HepG2 (cell line): Measurements from ENCODE around the gene FRAS1. TPM values are rescaled to one million over a fixed set of nuclear protein-coding genes. Genes with fewer than 3 reads are reported as not detected.

Experiments used
- ATAC-seq: fragments of 200-7000 bp; cut with Tn5 transposase; 3 replicates; pipeline ENCODE4 v1.9.1; 2020; ENCODE audit warnings: mild to moderate bottlenecking, moderate library complexity
- BruUV-seq: library from RNA; stranded (reverse); fragments of 400-500 nt; replicated peaks from 2 replicates; lab custom pipeline; 2021; lab: Mats Ljungman, UMichigan
- CTCF ChIA-PET: fragments of 300-600 bp; formaldehyde crosslinking; extraction: SDS; loops from one replicate; lab custom pipeline; 2021; ENCODE audit warnings: low total read pairs, inconsistent platforms, low intra/inter-chr PET ratio; lab: Yijun Ruan, JAX
- POLR2A ChIA-PET: fragments of 350-600 bp; sonication (Branson Sonifier 250); formaldehyde crosslinking; loops from one replicate; lab custom pipeline; 2020; ENCODE audit warnings: antibody characterized with exemption, inconsistent platforms; lab: Yijun Ruan, JAX
- DNase-seq: peaks from one replicate; pipeline ENCODE4 v3.0.0-alpha.2; 2015; ENCODE audit warnings: low spot score
- FAIRE-seq: peaks from 3 replicates; lab custom pipeline; 2011; peaks lifted over from hg19 to GRCh38; lab: Jason Lieb, UNC
- H2AFZ ChIP-seq: one replicate; pipeline ENCODE4 v1.6.1; 2011; ENCODE audit warnings: low read length, inconsistent platforms
- H3K27ac ChIP-seq: fragments of 300-600 bp; 3 replicates; pipeline ENCODE4 v1.8.0; 2011; ENCODE audit warnings: mixed run types, mild to moderate bottlenecking, mixed read lengths, low read length, inconsistent platforms; ENCODE audit not compliant: insufficient read depth; ENCODE audit errors: extremely low read length
- H3K27me3 ChIP-seq, 2 experiments: fragments of 200-600 bp in 1 of 2; 2 replicates in 1 of 2; 3 replicates in 1 of 2; pipeline versions ENCODE4 v1.6.0 to v1.8.0; 2011; ENCODE audit warnings: low read length in 2 of 2, mild to moderate bottlenecking in 2 of 2, moderate library complexity in 2 of 2, inconsistent platforms in 1 of 2; ENCODE audit not compliant: insufficient read depth in 2 of 2, control insufficient read depth in 1 of 2
- H3K36me3 ChIP-seq, 2 experiments: fragments of 200-600 bp in 1 of 2; replicated peaks in 1 of 2; 2 replicates in 1 of 2; 3 replicates in 1 of 2; pipeline versions ENCODE4 v1.5.1 to v1.8.0; 2011; ENCODE audit warnings: low read length in 2 of 2, inconsistent platforms in 1 of 2; ENCODE audit not compliant: insufficient read depth in 2 of 2, control insufficient read depth in 1 of 2
- H3K4me1 ChIP-seq: 2 replicates; pipeline ENCODE4 v1.5.1; 2012; ENCODE audit warnings: low read length, inconsistent platforms; ENCODE audit not compliant: insufficient read depth
- H3K4me2 ChIP-seq: 2 replicates; pipeline ENCODE4 v1.6.0; 2011; ENCODE audit warnings: low read depth, low read length, inconsistent platforms
- H3K4me3 ChIP-seq, 3 experiments: fragments of 200-600 bp in 1 of 3; sonication (generic), shearing (Covaris generic) in 1 of 3; replicated peaks in 1 of 3; 2 replicates each; pipeline ENCODE4 v1.5.1; 2011 to 2016; ENCODE audit warnings: low read length in 3 of 3, inconsistent platforms in 2 of 3, low read depth in 2 of 3, mild to moderate bottlenecking in 2 of 3, control low read depth in 1 of 3, mixed read lengths in 1 of 3; ENCODE audit not compliant: insufficient read depth in 1 of 3
- H3K79me2 ChIP-seq: one replicate; pipeline ENCODE4 v1.6.1; 2011; ENCODE audit warnings: low read length, inconsistent platforms; ENCODE audit not compliant: insufficient read depth
- H3K9ac ChIP-seq: 2 replicates; pipeline ENCODE4 v1.6.0; 2011; ENCODE audit warnings: mild to moderate bottlenecking, low read depth, low read length, inconsistent platforms; ENCODE audit not compliant: insufficient read depth
- H3K9me3 ChIP-seq: 2 replicates; pipeline ENCODE4 v1.5.1; 2012; ENCODE audit warnings: mild to moderate bottlenecking, low read length
- H4K20me1 ChIP-seq: 2 replicates; pipeline ENCODE4 v1.6.0; 2011; ENCODE audit warnings: inconsistent platforms, mild to moderate bottlenecking, low read length, moderate library complexity; ENCODE audit not compliant: insufficient read depth
- ATAD3A ChIP-seq: sonication (generic); formaldehyde crosslinking; IDR thresholded peaks from 2 replicates; pipeline ENCODE4 v1.4.0; 2020; ENCODE audit warnings: missing genetic modification reagents
- ATF7 ChIP-seq, 2 experiments: fragments of 450-650 bp in 1 of 2; sonication (generic) in 1 of 2; formaldehyde crosslinking in 1 of 2; IDR thresholded peaks; 2 replicates each; pipeline versions ENCODE4 v1.4.0 to v1.6.1; 2016 to 2020; ENCODE audit warnings: antibody characterized with exemption in 1 of 2, mild to moderate bottlenecking in 1 of 2, missing genetic modification reagents in 1 of 2
- GATAD2A ChIP-seq: IDR thresholded peaks from 2 replicates; pipeline ENCODE4 v1.6.1; 2016
- GMEB1 ChIP-seq: sonication (generic); formaldehyde crosslinking; IDR thresholded peaks from 2 replicates; pipeline ENCODE4 v1.5.1; 2020; ENCODE audit warnings: missing genetic modification reagents, mild to moderate bottlenecking, borderline replicate concordance
- HDAC2 ChIP-seq: sonication (generic); formaldehyde crosslinking; IDR thresholded peaks from 2 replicates; pipeline ENCODE4 v1.4.0; 2020; ENCODE audit warnings: missing genetic modification reagents
- WGBS: methylation state at CpG from one replicate; pipeline ENCODE4 v1.1.6; 2017; ENCODE audit warnings: low lambda C conversion rate; 5-methylcytosine and 5-hydroxymethylcytosine counted together
- in situ Hi-C: cut with HindIII; loops from 2 replicates; pipeline ENCODE4 v1.10.0; 2017; ENCODE audit warnings: low pct_unique_long_range_greater_than_20kb; ENCODE audit not compliant: extremely low pct_ligation_motif_present
- intact Hi-C: fragments of 100-400 bp; cut with micrococcal nuclease; formaldehyde crosslinking; loops from one replicate; pipeline ENCODE4 v1.10.0; 2022; ENCODE audit not compliant: unreplicated experiment
- polyA plus RNA-seq, 8 experiments: library from polyadenylated mRNA; depleted of rRNA in 3 of 8; stranded (reverse) in 7 of 8; unstranded in 1 of 8; fragments of >200 nt; fragmentation: Illumina TruSeq in 4 of 8; extraction: Trizol in 4 of 8; gene quantifications; 2 replicates each; pipeline versions ENCODE4 v1.2.1 to v1.2.3, GENCODE V29; 2011 to 2016; ENCODE audit warnings: low read depth in 4 of 8, missing spikeins in 1 of 8, mixed read lengths in 1 of 8; ENCODE audit not compliant: insufficient read depth in 1 of 8
- total RNA-seq, 5 experiments: library from RNA; depleted of rRNA; stranded (reverse); fragments of >200 nt; fragmentation: Illumina TruSeq; extraction: Trizol; gene quantifications; 2 replicates each; pipeline ENCODE4 v1.2.3, GENCODE V29; 2016; ENCODE audit warnings: low read depth in 1 of 5
- TF ChIP-seq, protein P1 (sequence below): sonication (generic); formaldehyde crosslinking; IDR thresholded peaks from 2 replicates; pipeline ENCODE4 v1.4.0; 2020; ENCODE audit warnings: missing genetic modification reagents
- TF ChIP-seq, protein P2 (sequence below): sonication (generic); formaldehyde crosslinking; IDR thresholded peaks from 2 replicates; pipeline ENCODE4 v1.9.0; 2021; ENCODE audit warnings: missing genetic modification reagents, borderline replicate concordance

Gene FRAS1
- total and polyA plus RNA-seq, 2 of the 13 experiments (the other 11 are each of a cell fraction or from before 2014, with no cell fraction given) = 22.5 to 31.6 TPM

DNA sequence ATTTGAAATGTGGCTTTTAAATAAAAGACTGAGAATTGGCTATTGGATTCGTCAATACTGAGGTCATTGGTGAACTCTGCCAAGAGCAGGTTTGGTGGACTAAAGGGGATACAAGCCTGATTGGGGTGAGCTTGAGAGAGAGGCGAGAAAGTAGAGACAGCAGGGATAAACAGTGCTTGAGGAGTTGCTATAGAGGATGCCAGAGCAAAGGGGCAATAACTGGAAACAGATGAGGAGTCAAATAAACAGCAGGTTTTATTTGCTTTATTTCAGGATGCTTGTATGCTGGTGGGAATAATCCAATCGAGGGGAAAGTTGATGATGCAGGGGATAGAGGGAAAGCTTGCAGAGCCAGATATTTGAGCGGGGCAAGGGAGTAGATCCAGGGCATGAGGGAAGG is 470.4 kb downstream of the FRAS1 start:
- Histone ChIP-seq H3K9ac (no peak overlapping the region), H3K4me1 (no peaks in the 10 kb centered on the region), H4K20me1 (no peaks in the 10 kb centered on the region), H3K9me3 (no peaks in the 10 kb centered on the region), H3K27ac (no peak overlapping the region), H3K4me2 (no peak overlapping the region), H2AFZ (no peak overlapping the region), H3K27me3 (no peaks in the 10 kb centered on the region), H3K79me2 (no peaks in the 10 kb centered on the region)
- in situ Hi-C loops = loop anchor here (10.0 kb wide), 1 partner anchor 573 kb away; no protein-coding TSS in a partner anchor
- 88% methylated on average over 4 of the region's 4 CpGs for WGBS
- FAIRE-seq (no peak), DNase-seq (no peak), ATAC-seq (no peak)
- ChIA-PET POLR2A (no interaction called here), CTCF (no interaction called here)
- TF ChIP-seq, protein P1, sequence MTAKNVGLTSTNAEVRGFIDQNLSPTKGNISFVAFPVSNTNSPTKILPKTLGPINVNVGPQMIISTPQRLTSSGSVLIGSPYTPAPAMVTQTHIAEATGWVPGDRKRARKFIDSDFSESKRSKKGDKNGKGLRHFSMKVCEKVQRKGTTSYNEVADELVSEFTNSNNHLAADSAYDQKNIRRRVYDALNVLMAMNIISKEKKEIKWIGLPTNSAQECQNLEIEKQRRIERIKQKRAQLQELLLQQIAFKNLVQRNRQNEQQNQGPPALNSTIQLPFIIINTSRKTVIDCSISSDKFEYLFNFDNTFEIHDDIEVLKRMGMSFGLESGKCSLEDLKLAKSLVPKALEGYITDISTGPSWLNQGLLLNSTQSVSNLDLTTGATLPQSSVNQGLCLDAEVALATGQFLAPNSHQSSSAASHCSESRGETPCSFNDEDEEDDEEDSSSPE (CRISPR knock-in tag) = no peak
- TF ChIP-seq GMEB1 (CRISPR knock-in tag) (no peak), GATAD2A (no peak)
- TF ChIP-seq, all 625 proteins: peak for 0
- H3K36me3 ChIP-seq = peaks cover 12 to 41% of the 10 kb centered on the region in 2 experiments
- intact Hi-C loops = no loop called here
- no TSS peak for BruUV-seq
- H3K4me3 ChIP-seq = no peak overlapping the region

GRCh38 chr4:78528327-78528726 is 471.2 kb downstream of the FRAS1 start:
- in situ Hi-C loops = loop anchor here (10.0 kb wide), 1 partner anchor 574 kb away; no protein-coding TSS in a partner anchor
- intact Hi-C loops = no loop called here
- DNase-seq (no peak), ATAC-seq (no peak), FAIRE-seq (no peak)
- H3K27me3 ChIP-seq = no peaks in the 10 kb centered on the region
- no peak overlapping the region for H2AFZ ChIP-seq
- peaks cover 12 to 38% of the 10 kb centered on the region in 2 experiments for H3K36me3 ChIP-seq
- 98% methylated on average over 3 of the region's 3 CpGs for WGBS
- H3K4me3 ChIP-seq = no peak overlapping the region
- H3K27ac ChIP-seq = no peak overlapping the region
- no peak for TF ChIP-seq ATAD3A (CRISPR knock-in tag)
- TF ChIP-seq, protein P2, sequence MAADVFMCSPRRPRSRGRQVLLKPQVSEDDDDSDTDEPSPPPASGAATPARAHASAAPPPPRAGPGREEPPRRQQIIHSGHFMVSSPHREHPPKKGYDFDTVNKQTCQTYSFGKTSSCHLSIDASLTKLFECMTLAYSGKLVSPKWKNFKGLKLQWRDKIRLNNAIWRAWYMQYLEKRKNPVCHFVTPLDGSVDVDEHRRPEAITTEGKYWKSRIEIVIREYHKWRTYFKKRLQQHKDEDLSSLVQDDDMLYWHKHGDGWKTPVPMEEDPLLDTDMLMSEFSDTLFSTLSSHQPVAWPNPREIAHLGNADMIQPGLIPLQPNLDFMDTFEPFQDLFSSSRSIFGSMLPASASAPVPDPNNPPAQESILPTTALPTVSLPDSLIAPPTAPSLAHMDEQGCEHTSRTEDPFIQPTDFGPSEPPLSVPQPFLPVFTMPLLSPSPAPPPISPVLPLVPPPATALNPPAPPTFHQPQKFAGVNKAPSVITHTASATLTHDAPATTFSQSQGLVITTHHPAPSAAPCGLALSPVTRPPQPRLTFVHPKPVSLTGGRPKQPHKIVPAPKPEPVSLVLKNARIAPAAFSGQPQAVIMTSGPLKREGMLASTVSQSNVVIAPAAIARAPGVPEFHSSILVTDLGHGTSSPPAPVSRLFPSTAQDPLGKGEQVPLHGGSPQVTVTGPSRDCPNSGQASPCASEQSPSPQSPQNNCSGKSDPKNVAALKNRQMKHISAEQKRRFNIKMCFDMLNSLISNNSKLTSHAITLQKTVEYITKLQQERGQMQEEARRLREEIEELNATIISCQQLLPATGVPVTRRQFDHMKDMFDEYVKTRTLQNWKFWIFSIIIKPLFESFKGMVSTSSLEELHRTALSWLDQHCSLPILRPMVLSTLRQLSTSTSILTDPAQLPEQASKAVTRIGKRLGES (CRISPR knock-in tag) = no peak
- TF ChIP-seq ATF7 (IDR thresholded peaks at IDR 0.05) = peak; percentile 69
- no peak for TF ChIP-seq ATF7 (CRISPR knock-in tag; IDR thresholded peaks at IDR 0.05)
- no peak for TF ChIP-seq HDAC2
- no TSS peak for BruUV-seq
- no peaks in the 10 kb centered on the region for H3K9me3 ChIP-seq
- no peaks in the 10 kb centered on the region for H3K79me2 ChIP-seq
- CTCF ChIA-PET = no interaction called here
- no peaks in the 10 kb centered on the region for H4K20me1 ChIP-seq
- H3K4me1 ChIP-seq = no peaks in the 10 kb centered on the region
- no peak overlapping the region for H3K4me2 ChIP-seq
- POLR2A ChIA-PET = no interaction called here
- no peak overlapping the region for H3K9ac ChIP-seq
